Trophoblast cell (in vitro differentiated cells and primary cell): ENCODE results near the gene ZHX3.

Experiments used
- DNase-seq, 2 donors: peaks; one replicate each; pipeline ENCODE4 v3.0.0-alpha.2; 2016
- H2AFZ ChIP-seq: 2 replicates; pipeline ENCODE4 v1.6.1; 2013; ENCODE audit warnings: low read length, moderate library complexity, mild to moderate bottlenecking; ENCODE audit not compliant: insufficient read depth, poor library complexity
- H2AK5ac ChIP-seq: 2 replicates; pipeline ENCODE4 v1.6.1; 2013; ENCODE audit warnings: mild to moderate bottlenecking, low read length
- H2BK120ac ChIP-seq: 2 replicates; pipeline ENCODE4 v1.6.1; 2013; ENCODE audit warnings: low read length, mild to moderate bottlenecking, moderate library complexity; ENCODE audit not compliant: insufficient read depth, poor library complexity
- H2BK12ac ChIP-seq: 2 replicates; pipeline ENCODE4 v1.6.1; 2013; ENCODE audit warnings: mild to moderate bottlenecking, low read length, moderate library complexity
- H2BK5ac ChIP-seq: 2 replicates; pipeline ENCODE4 v1.6.1; 2013; ENCODE audit warnings: low read length, low read depth, moderate library complexity, mild to moderate bottlenecking; ENCODE audit not compliant: poor library complexity
- H3K14ac ChIP-seq: 2 replicates; pipeline ENCODE4 v1.6.1; 2013; ENCODE audit warnings: mild to moderate bottlenecking, low read length
- H3K18ac ChIP-seq: 2 replicates; pipeline ENCODE4 v1.6.1; 2013; ENCODE audit warnings: mild to moderate bottlenecking, low read length
- H3K23ac ChIP-seq: 2 replicates; pipeline ENCODE4 v1.6.1; 2013; ENCODE audit warnings: low read length
- H3K27ac ChIP-seq: 2 replicates; pipeline ENCODE4 v1.5.1; 2013; ENCODE audit warnings: low read depth, mild to moderate bottlenecking, inconsistent platforms, low read length, moderate library complexity
- H3K27me3 ChIP-seq: 2 replicates; pipeline ENCODE4 v1.6.1; 2013; ENCODE audit warnings: inconsistent platforms, mild to moderate bottlenecking, low read length, moderate library complexity; ENCODE audit not compliant: insufficient read depth
- H3K36me3 ChIP-seq, 2 experiments: 1 replicate in 1 of 2; 2 replicates in 1 of 2; pipeline ENCODE4 v1.6.1; 2013; ENCODE audit warnings: low read length in 2 of 2, mild to moderate bottlenecking in 2 of 2, moderate library complexity in 1 of 2; ENCODE audit not compliant: insufficient read depth in 2 of 2, control insufficient read depth in 1 of 2
- H3K4ac ChIP-seq: 2 replicates; pipeline ENCODE4 v1.6.1; 2013; ENCODE audit warnings: low read depth, mild to moderate bottlenecking, low read length, moderate library complexity
- H3K4me1 ChIP-seq, 2 experiments: 1 replicate in 1 of 2; 2 replicates in 1 of 2; pipeline ENCODE4 v1.6.1; 2013; ENCODE audit warnings: low read length in 2 of 2, mild to moderate bottlenecking in 2 of 2, moderate library complexity in 1 of 2; ENCODE audit not compliant: insufficient read depth in 2 of 2, control insufficient read depth in 1 of 2
- H3K4me2 ChIP-seq: 2 replicates; pipeline ENCODE4 v1.6.1; 2013; ENCODE audit warnings: inconsistent platforms, mild to moderate bottlenecking, low read length, moderate library complexity
- H3K4me3 ChIP-seq: 2 replicates; pipeline ENCODE4 v1.5.1; 2013; ENCODE audit warnings: mild to moderate bottlenecking, low read depth, low read length, inconsistent platforms
- H3K79me1 ChIP-seq: one replicate; pipeline ENCODE4 v1.6.1; 2013; ENCODE audit warnings: low read length
- H3K79me2 ChIP-seq: 2 replicates; pipeline ENCODE4 v1.6.1; 2013; ENCODE audit warnings: low read length, mild to moderate bottlenecking; ENCODE audit not compliant: control insufficient read depth, insufficient read depth, poor library complexity
- H3K9ac ChIP-seq: 2 replicates; pipeline ENCODE4 v1.6.1; 2013; ENCODE audit warnings: mild to moderate bottlenecking, low read length
- H3K9me3 ChIP-seq: 2 replicates; pipeline ENCODE4 v1.6.1; 2013; ENCODE audit warnings: low read depth, mild to moderate bottlenecking, control low read depth, inconsistent platforms, low read length; ENCODE audit not compliant: insufficient read depth
- H4K12ac ChIP-seq: 2 replicates; pipeline ENCODE4 v1.6.1; 2013; ENCODE audit warnings: low read depth, mild to moderate bottlenecking, low read length, moderate library complexity
- H4K8ac ChIP-seq: 2 replicates; pipeline ENCODE4 v1.6.1; 2013; ENCODE audit warnings: low read depth, mild to moderate bottlenecking, low read length, moderate library complexity
- H4K91ac ChIP-seq: one replicate; pipeline ENCODE4 v1.6.1; 2013; ENCODE audit warnings: low read depth, mild to moderate bottlenecking, low read length, moderate library complexity
- WGBS: extraction: QIAGEN DNeasy Blood & Tissue Kit; methylation state at CpG from one replicate; pipeline ENCODE4 v1.1.7; 2013; ENCODE audit warnings: missing lambda C conversion rate; ENCODE audit not compliant: insufficient read length, insufficient coverage; ENCODE audit errors: extremely low coverage; 5-methylcytosine and 5-hydroxymethylcytosine counted together

Gene ZHX3

GRCh38 chr20:41214666-41215065, 102.9 kb downstream of the ZHX3 start:
- Histone ChIP-seq H3K27me3 (no peaks in the 10 kb centered on the region), H3K23ac (no peak overlapping the region), H4K8ac (no peak overlapping the region), H2BK5ac (no peak overlapping the region), H3K79me2 (no peaks in the 10 kb centered on the region), H4K91ac (no peak overlapping the region), H3K36me3 (no peaks in the 10 kb centered on the region), H3K9ac (no peak overlapping the region), H2AK5ac (no peak overlapping the region), H3K4ac (no peak overlapping the region), H2BK120ac (no peak overlapping the region), H3K9me3 (no peaks in the 10 kb centered on the region), H3K79me1 (no peaks in the 10 kb centered on the region), H3K18ac (no peak overlapping the region), H3K4me1 (no peaks in the 10 kb centered on the region), H3K4me3 (no peak overlapping the region), H2BK12ac (no peak overlapping the region), H3K14ac (no peak overlapping the region), H2AFZ (no peak overlapping the region), H3K27ac (no peak overlapping the region), H3K4me2 (no peak overlapping the region), H4K12ac (no peak overlapping the region)
- no CpG with 5 or more reads among the region's 3 CpGs for whole genome bisulfite sequencing
- no peak for DNase-seq

DNA sequence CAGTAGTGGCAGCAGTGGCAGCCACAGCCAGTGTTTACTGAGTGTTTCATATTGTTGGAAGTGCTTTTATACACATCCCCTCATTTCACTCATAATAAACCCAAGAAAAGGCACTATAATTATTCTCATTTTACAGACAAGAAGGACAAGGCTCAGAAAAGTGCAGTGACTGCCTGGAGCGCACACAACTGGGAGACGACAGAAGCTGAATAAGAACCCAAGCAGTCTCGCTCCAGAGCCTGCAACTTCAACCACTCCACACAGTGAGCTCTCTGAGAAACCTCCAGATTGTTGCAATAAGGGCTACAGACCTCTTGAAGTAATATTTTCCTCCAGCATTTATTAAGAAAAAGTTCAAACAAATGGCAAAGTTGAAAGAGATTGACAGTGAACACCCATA, 103.3 kb downstream of the ZHX3 start:
- no peak for DNase-seq
- Histone ChIP-seq H2AK5ac (no peak overlapping the region), H3K4me3 (no peak overlapping the region), H3K79me2 (no peaks in the 10 kb centered on the region), H4K91ac (no peak overlapping the region), H3K23ac (no peak overlapping the region), H3K14ac (no peak overlapping the region), H3K9ac (no peak overlapping the region), H4K8ac (no peak overlapping the region), H3K4me1 (no peaks in the 10 kb centered on the region), H4K12ac (no peak overlapping the region), H3K27me3 (no peaks in the 10 kb centered on the region), H2BK5ac (no peak overlapping the region), H3K4ac (no peak overlapping the region), H2BK12ac (no peak overlapping the region), H3K4me2 (no peak overlapping the region), H3K36me3 (no peaks in the 10 kb centered on the region), H2AFZ (no peak overlapping the region), H3K79me1 (no peaks in the 10 kb centered on the region), H3K27ac (no peak overlapping the region), H2BK120ac (no peak overlapping the region), H3K18ac (no peak overlapping the region), H3K9me3 (no peaks in the 10 kb centered on the region)
- no CpG with 5 or more reads among the region's 3 CpGs for WGBS

DNA sequence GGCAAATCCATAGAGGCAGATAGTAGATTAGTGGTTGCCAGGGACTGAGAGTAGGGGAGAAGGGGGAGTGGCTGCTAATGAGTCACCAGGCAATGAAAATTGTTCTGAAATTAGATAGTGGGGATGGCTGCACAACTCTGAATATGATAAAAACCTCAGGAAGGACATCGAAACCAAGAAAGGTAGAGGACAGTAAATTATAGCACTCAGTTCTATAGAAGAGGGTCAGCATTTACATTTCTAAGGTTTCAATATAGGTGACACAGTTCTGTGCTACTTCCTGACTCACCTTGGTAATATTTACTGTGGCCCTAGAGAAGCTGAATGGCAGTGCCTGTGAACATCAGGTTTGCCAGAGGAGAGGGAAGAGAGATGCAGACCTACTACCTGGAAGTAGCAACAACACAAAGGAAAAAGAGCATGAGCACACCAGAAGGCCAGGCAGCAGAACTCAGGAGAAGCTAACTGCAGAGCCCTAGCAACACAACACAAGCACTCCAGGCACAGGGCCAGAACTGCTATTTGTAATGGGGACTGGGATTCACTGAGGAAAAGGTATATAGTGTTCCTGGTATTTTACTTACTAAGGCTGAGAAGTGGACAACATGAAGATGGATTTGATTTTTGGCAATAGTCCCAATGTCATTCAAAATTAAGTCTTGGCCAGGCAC, 104.2 kb downstream of the ZHX3 start:
- H3K4me3 ChIP-seq = no peak overlapping the region
- no peak overlapping the region for H4K8ac ChIP-seq
- no peak overlapping the region for H3K4ac ChIP-seq
- no peak overlapping the region for H4K91ac ChIP-seq
- no peak overlapping the region for H3K14ac ChIP-seq
- H3K4me1 ChIP-seq = no peaks in the 10 kb centered on the region
- H3K18ac ChIP-seq = no peak overlapping the region
- H2BK5ac ChIP-seq = no peak overlapping the region
- H3K27me3 ChIP-seq = no peaks in the 10 kb centered on the region
- no peak overlapping the region for H2AK5ac ChIP-seq
- no peaks in the 10 kb centered on the region for H3K9me3 ChIP-seq
- H4K12ac ChIP-seq = no peak overlapping the region
- no peak overlapping the region for H3K9ac ChIP-seq
- no peak overlapping the region for H3K27ac ChIP-seq
- no peak overlapping the region for H2BK12ac ChIP-seq
- no peak overlapping the region for H3K23ac ChIP-seq
- no CpG with 5 or more reads among the region's 1 CpG for WGBS
- H2BK120ac ChIP-seq = no peak overlapping the region
- H3K4me2 ChIP-seq = no peak overlapping the region
- no peaks in the 10 kb centered on the region for H3K79me1 ChIP-seq
- H2AFZ ChIP-seq = no peak overlapping the region
- H3K79me2 ChIP-seq = no peaks in the 10 kb centered on the region
- DNase-seq = no peak
- no peaks in the 10 kb centered on the region for H3K36me3 ChIP-seq

DNA sequence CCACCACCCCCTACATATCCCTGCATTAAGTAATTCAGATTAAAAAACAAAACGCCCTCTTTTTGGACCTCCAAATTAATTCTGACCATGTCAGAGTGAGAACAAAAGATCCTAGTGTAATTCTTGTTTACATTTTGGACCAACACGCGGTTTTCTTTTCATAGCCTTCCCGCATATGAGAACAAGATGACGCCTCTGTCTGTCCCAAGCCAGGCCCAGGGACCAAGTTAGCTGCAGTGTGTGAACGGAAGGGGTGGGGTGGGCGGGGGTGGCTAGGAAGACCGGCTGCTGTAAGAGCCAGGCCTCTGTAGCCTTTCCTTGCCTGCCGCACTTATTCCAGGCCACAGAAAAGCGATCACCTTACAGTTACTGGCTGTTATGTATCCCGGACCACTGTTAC, 112.2 kb downstream of the ZHX3 start:
- Histone ChIP-seq H3K23ac (no peak overlapping the region), H2BK12ac (no peak overlapping the region), H3K27me3 (no peaks in the 10 kb centered on the region), H2BK120ac (no peak overlapping the region), H2AK5ac (no peak overlapping the region), H2AFZ (no peak overlapping the region), H3K4ac (no peak overlapping the region), H3K4me1 (no peaks in the 10 kb centered on the region), H3K14ac (no peak overlapping the region), H3K4me2 (no peak overlapping the region), H3K79me2 (no peaks in the 10 kb centered on the region), H2BK5ac (no peak overlapping the region), H3K4me3 (no peak overlapping the region), H3K18ac (no peak overlapping the region), H4K91ac (no peak overlapping the region), H3K79me1 (no peaks in the 10 kb centered on the region), H3K9me3 (peaks cover 2% of the 10 kb centered on the region), H3K27ac (no peak overlapping the region), H4K12ac (no peak overlapping the region), H4K8ac (no peak overlapping the region), H3K9ac (no peak overlapping the region), H3K36me3 (peaks cover 0 to 2% of the 10 kb centered on the region in 2 experiments)
- no peak for DNase-seq
- no CpG with 5 or more reads among the region's 11 CpGs for WGBS
